Loucy (cell line): ENCODE measurements around the gene NCOR2.
A peak's percentile ranks its signal among the peaks of the same experiment; 100 is the strongest.

Experiments used
- H2AFZ ChIP-seq: fragments of 200-600 bp; sonication (generic); 2 replicates; pipeline ENCODE4 v1.6.0; 2016; ENCODE audit warnings: antibody characterized with exemption, mild to moderate bottlenecking, low read length, moderate library complexity
- H3F3A ChIP-seq: fragments of 200-600 bp; 2 replicates; pipeline ENCODE4 v1.6.0; 2016; ENCODE audit warnings: antibody characterized with exemption, low read depth, mild to moderate bottlenecking
- H3K27me3 ChIP-seq: fragments of 200-600 bp; sonication (generic); 2 replicates; pipeline ENCODE4 v1.6.1; 2014; ENCODE audit warnings: low read length, mild to moderate bottlenecking; ENCODE audit not compliant: insufficient read depth, poor library complexity, severe bottlenecking
- H3K36me3 ChIP-seq: fragments of 200-600 bp; sonication (generic); 2 replicates; pipeline ENCODE4 v1.6.1; 2016; ENCODE audit warnings: low read length; ENCODE audit not compliant: insufficient read depth
- H3K4me1 ChIP-seq: fragments of 200-600 bp; sonication (generic); 2 replicates; pipeline ENCODE4 v1.5.1; 2014; ENCODE audit warnings: low read length, mild to moderate bottlenecking; ENCODE audit not compliant: insufficient read depth, poor library complexity, severe bottlenecking
- H3K4me2 ChIP-seq: fragments of 200-600 bp; sonication (generic); 2 replicates; pipeline ENCODE4 v1.6.0; 2014; ENCODE audit warnings: antibody characterized with exemption, low read length, low read depth, mild to moderate bottlenecking; ENCODE audit not compliant: poor library complexity, severe bottlenecking
- H3K4me3 ChIP-seq: fragments of 200-600 bp; sonication (generic); 2 replicates; pipeline ENCODE4 v1.5.1; 2014; ENCODE audit warnings: low read length, mild to moderate bottlenecking, mixed read lengths; ENCODE audit not compliant: poor library complexity, severe bottlenecking
- H3K79me2 ChIP-seq: fragments of 200-600 bp; sonication (generic); 2 replicates; pipeline ENCODE4 v1.6.1; 2014; ENCODE audit warnings: low read length; ENCODE audit not compliant: insufficient read depth
- H3K9ac ChIP-seq: fragments of 200-600 bp; sonication (generic); 2 replicates; pipeline ENCODE4 v1.6.0; 2014; ENCODE audit warnings: mild to moderate bottlenecking, low read depth, low read length, moderate library complexity; ENCODE audit not compliant: poor library complexity, severe bottlenecking
- H3K9me2 ChIP-seq: fragments of 200-600 bp; sonication (generic); replicated peaks from 2 replicates; pipeline ENCODE4 v1.6.1; 2016; ENCODE audit warnings: low read depth, low read length, mixed read lengths
- H3K9me3 ChIP-seq: fragments of 200-600 bp; sonication (generic); 2 replicates; pipeline ENCODE4 v1.6.1; 2014; ENCODE audit warnings: mild to moderate bottlenecking, antibody characterized with exemption, low read length, low read depth; ENCODE audit not compliant: insufficient read depth
- H4K20me1 ChIP-seq: fragments of 200-600 bp; sonication (generic); 2 replicates; pipeline ENCODE4 v1.6.0; 2014; ENCODE audit warnings: antibody characterized with exemption, low read length, mild to moderate bottlenecking; ENCODE audit not compliant: insufficient read depth, poor library complexity, severe bottlenecking
- CTCF ChIP-seq: fragments of 200-600 bp; sonication (generic); conservative IDR thresholded peaks from 2 replicates; pipeline ENCODE4 v1.5.1; 2014; ENCODE audit warnings: mild to moderate bottlenecking, antibody characterized with exemption, low read length
- EZH2phosphoT487 ChIP-seq: fragments of 200-600 bp; IDR thresholded peaks from 2 replicates; pipeline ENCODE4 v1.6.1; 2018; ENCODE audit warnings: antibody characterized with exemption, mild to moderate bottlenecking, moderate library complexity, borderline replicate concordance

The NCOR2 gene

GRCh38 chr12:124568431-124569374 is 1.3 kb upstream of the NCOR2 start:
- Histone ChIP-seq H4K20me1 (peaks cover 31% of the 10 kb centered on the region), H3K4me2 (peak overlapping the region; percentile 98), H3K4me1 (peaks cover 25% of the 10 kb centered on the region), H3K27me3 (no peaks in the 10 kb centered on the region), H3K79me2 (peaks cover 33% of the 10 kb centered on the region), H3K9ac (peak overlapping the region; percentile 82), H2AFZ (no peak overlapping the region), H3F3A (no peaks in the 10 kb centered on the region), H3K4me3 (peak overlapping the region; percentile 96), H3K9me3 (no peaks in the 10 kb centered on the region), H3K9me2 (no peaks in the 10 kb centered on the region), H3K36me3 (no peaks in the 10 kb centered on the region)
- peak; percentile 48 for TF ChIP-seq CTCF
- no peak for TF ChIP-seq EZH2phosphoT487

GRCh38 chr12:124567673-124568373 is 411 bp upstream of the NCOR2 start:
- H3K4me2 ChIP-seq: peak overlapping the region; percentile 98
- H3K9me2 ChIP-seq: no peaks in the 10 kb centered on the region
- H3K4me1 ChIP-seq: peaks cover 29% of the 10 kb centered on the region
- H2AFZ ChIP-seq: peak overlapping the region; percentile 99
- no peaks in the 10 kb centered on the region for H3K36me3 ChIP-seq
- peak overlapping the region; percentile 82 for H3K9ac ChIP-seq
- no peaks in the 10 kb centered on the region for H3K9me3 ChIP-seq
- H3K79me2 ChIP-seq: peaks cover 42% of the 10 kb centered on the region
- no peaks in the 10 kb centered on the region for H3K27me3 ChIP-seq
- H3F3A ChIP-seq: no peaks in the 10 kb centered on the region
- peak overlapping the region; percentile 96 for H3K4me3 ChIP-seq
- TF ChIP-seq EZH2phosphoT487: no peak
- peaks cover 40% of the 10 kb centered on the region for H4K20me1 ChIP-seq

- TF ChIP-seq EZH2phosphoT487: no peak
- no peak for TF ChIP-seq CTCF
- H3K4me1 ChIP-seq: peaks cover 34% of the 10 kb centered on the region
- H3K36me3 ChIP-seq: no peaks in the 10 kb centered on the region
- no peaks in the 10 kb centered on the region for H3F3A ChIP-seq
- H3K9me3 ChIP-seq: no peaks in the 10 kb centered on the region
- no peaks in the 10 kb centered on the region for H3K27me3 ChIP-seq
- H4K20me1 ChIP-seq: peaks cover 55% of the 10 kb centered on the region
- no peaks in the 10 kb centered on the region for H3K9me2 ChIP-seq
- peak overlapping the region; percentile 95 for H3K9ac ChIP-seq
- peak overlapping the region; percentile 85 for H2AFZ ChIP-seq
- H3K4me3 ChIP-seq: peak overlapping the region; percentile 98
- peaks cover 56% of the 10 kb centered on the region for H3K79me2 ChIP-seq
- peak overlapping the region; percentile 94 for H3K4me2 ChIP-seq
These were observed 1.0 kb downstream of the NCOR2 start for GRCh38 chr12:124566161-124566996.
